ENCODE results near the gene TRIL.

- TF ChIP-seq CTCF (IDR thresholded peaks at IDR 0.05 in 8 of 11, conservative IDR thresholded peaks at IDR 0.05 in 3 of 11) = no peak
- TF ChIP-seq POLR2A (IDR thresholded peaks at IDR 0.05) = no peak
- TF ChIP-seq POLR2AphosphoS5 (IDR thresholded peaks at IDR 0.05) = no peak
Observed at GRCh38 chr7:28908775-28909174, 49.4 kb downstream of the TRIL start.

Data from spleen (tissue), 7 donors.